Small intestine (tissue), 7 donors: ENCODE measurements around the gene BTG2. TPM values are rescaled to one million over a fixed set of nuclear protein-coding genes. Genes with fewer than 3 reads are reported as not detected.
A peak's percentile ranks its signal among the peaks of the same experiment; 100 is the strongest.

ENCODE experiments used
- DNase-seq, 2 donors: peaks; one replicate each; pipeline versions ENCODE4 v3.0.0 to v3.0.0-alpha.2; 2013
- FAIRE-seq: peaks from 2 replicates; lab custom pipeline; 2012; peaks lifted over from hg19 to GRCh38; lab: Jason Lieb, UNC
- H3K27ac ChIP-seq, 3 donors: one replicate each; pipeline ENCODE4 v1.5.1; 2013; ENCODE audit warnings: low read length in 2 of 3, mild to moderate bottlenecking in 2 of 3, control low read depth in 1 of 3, inconsistent platforms in 1 of 3, low read depth in 1 of 3, moderate library complexity in 1 of 3
- H3K27me3 ChIP-seq, 3 donors: one replicate each; pipeline ENCODE4 v1.6.1; 2013; ENCODE audit warnings: low read length in 3 of 3, inconsistent platforms in 1 of 3; ENCODE audit not compliant: control insufficient read depth in 3 of 3, insufficient read depth in 3 of 3
- H3K36me3 ChIP-seq, 3 donors: one replicate each; pipeline ENCODE4 v1.6.1; 2013; ENCODE audit warnings: low read length in 3 of 3, inconsistent platforms in 1 of 3, low read depth in 1 of 3, mild to moderate bottlenecking in 1 of 3, moderate library complexity in 1 of 3; ENCODE audit not compliant: control insufficient read depth in 3 of 3, insufficient read depth in 2 of 3
- H3K4me1 ChIP-seq, 3 donors: one replicate each; pipeline ENCODE4 v1.6.1; 2013; ENCODE audit warnings: low read length in 2 of 3, inconsistent platforms in 1 of 3, low read depth in 1 of 3, mild to moderate bottlenecking in 1 of 3, moderate library complexity in 1 of 3; ENCODE audit not compliant: control insufficient read depth in 3 of 3, insufficient read depth in 2 of 3
- H3K4me3 ChIP-seq, 3 donors: one replicate each; pipeline ENCODE4 v1.5.1; 2013; ENCODE audit warnings: low read length in 3 of 3, control low read depth in 1 of 3, inconsistent platforms in 1 of 3, low read depth in 1 of 3, mild to moderate bottlenecking in 1 of 3, moderate library complexity in 1 of 3
- H3K9me3 ChIP-seq, 2 donors: one replicate each; pipeline ENCODE4 v1.6.1; 2013; ENCODE audit warnings: low read depth in 1 of 2, low read length in 1 of 2; ENCODE audit not compliant: control insufficient read depth in 2 of 2, insufficient read depth in 1 of 2
- WGBS, 3 donors: extraction: QIAGEN DNeasy Blood & Tissue Kit; methylation state at CpG; one replicate each; pipeline ENCODE4 v1.1.7; 2013; 5-methylcytosine and 5-hydroxymethylcytosine counted together
- polyA plus RNA-seq, 4 donors: library from polyadenylated mRNA; stranded (reverse) in 3 of 4; unstranded in 1 of 4; fragments of 200-250 nt in 3 of 4; fragments of 120-200 nt in 1 of 4; gene quantifications; one replicate each; pipeline versions ENCODE4 v1.2.1 to v1.2.3, GENCODE V29; 2013
- donor health status: healthy with polysubstance abuse.
- donor health status: control.
- donor health status: control.
- donor health status: Bipolar disorder and iron deficiency.
- donor health status: healthy.

The BTG2 gene
- polyA plus RNA-seq, 4 donors, result 15.9 to 193 (median 62.2) TPM

- no peak for FAIRE-seq
- H3K27ac ChIP-seq, result no peak overlapping the region
Observed at GRCh38 chr1:203353486-203353885, 48.2 kb downstream of the BTG2 start.

GRCh38 chr1:203354246-203354645 lies 48.9 kb downstream of the BTG2 start:
- FAIRE-seq (no peak), DNase-seq (no peak)
- Histone ChIP-seq H3K27me3 (no peaks in the 10 kb centered on the region), H3K36me3 (no peaks in the 10 kb centered on the region), H3K9me3 (no peaks in the 10 kb centered on the region), H3K27ac (peak overlapping the region in 1 of 3 donors; percentile 15), H3K4me1 (peaks cover 0 to 26% (median 0%) of the 10 kb centered on the region in 3 donors), H3K4me3 (no peak overlapping the region)
- WGBS, 3 donors, result 49 to 85% (median 78%) methylated on average over 2 of the region's 2 CpGs

More at GRCh38 chr1:203353486-203353885, 48.2 kb downstream of the BTG2 start:
- Histone ChIP-seq H3K27me3 (no peaks in the 10 kb centered on the region), H3K9me3 (no peaks in the 10 kb centered on the region), H3K4me1 (peaks cover 0 to 32% (median 0%) of the 10 kb centered on the region in 3 donors), H3K4me3 (no peak overlapping the region), H3K36me3 (peaks cover 0 to 7% (median 0%) of the 10 kb centered on the region in 3 donors)
- no peak for DNase-seq
- 81 to 86% (median 82%) methylated on average over 8 of the region's 8 CpGs for WGBS, 3 donors

- Histone ChIP-seq H3K4me1 (peaks cover 0 to 11% (median 0%) of the 10 kb centered on the region in 3 donors), H3K4me3 (no peak overlapping the region), H3K36me3 (no peaks in the 10 kb centered on the region), H3K27me3 (no peaks in the 10 kb centered on the region), H3K9me3 (no peaks in the 10 kb centered on the region), H3K27ac (no peak overlapping the region)
- FAIRE-seq (no peak), DNase-seq (no peak)
Observed at GRCh38 chr1:203359010-203359571, 53.8 kb downstream of the BTG2 start.

Other genes with a start within 250 kb of the BTG2 start
- 1 to 10 TPM in 1 of 4 donors, not detected in 3; 1.5 TPM for gene MYOG, start 219.5 kb upstream of the BTG2 start, polyA plus RNA-seq
- 1 to 10 TPM in 1 of 4 donors, under 1 TPM in 2, not detected in 1; 0.38 to 1.4 (median 0.54) TPM for gene ADORA1, start 177.8 kb upstream of the BTG2 start, polyA plus RNA-seq
- 1 to 10 TPM in 1 of 4 donors, not detected in 3; 1.1 TPM for gene MYBPH, start 129.7 kb upstream of the BTG2 start, polyA plus RNA-seq
- gene CHI3L1, start 118.8 kb upstream of the BTG2 start, polyA plus RNA-seq, result 1 to 10 TPM in 2 of 4 donors, under 1 TPM in 2; 0.16 to 1.6 (median 0.90) TPM
- under 1 TPM in 2 of 4 donors, not detected in 2; 0.07 to 0.43 TPM for gene CHIT1, start 75.8 kb upstream of the BTG2 start, polyA plus RNA-seq
- gene FMOD, start 45.6 kb downstream of the BTG2 start, polyA plus RNA-seq, result 10 to 100 TPM in 2 of 4 donors, 1 to 10 TPM in 1, under 1 TPM in 1; 0.89 to 59.5 (median 8.3) TPM
- 10 to 100 TPM in 1 of 4 donors, under 1 TPM in 3; 0.22 to 27.0 (median 0.46) TPM for gene PRELP, start 170.3 kb downstream of the BTG2 start, polyA plus RNA-seq
- not detected for gene OPTC, start 188.6 kb downstream of the BTG2 start, polyA plus RNA-seq